Stimulated activated CD8-positive, alpha-beta memory T cell treated with anti-CD3 and anti-CD28 coated beads, Interleukin-4, amount 100 ng/mL, for 1 hour (primary cell): ENCODE measurements around the gene PRTN3.
"Not testable (repeated sequence)": the region's sequence is repeated elsewhere in the genome, so short reads cannot be mapped to it uniquely, and the experiment has no call there.

Source experiments
- DNase-seq, 2 donors: peaks; one replicate each; pipeline ENCODE4 v3.0.0-alpha.2; 2020; ENCODE audit warnings: low read depth in 2 of 2, low spot score in 1 of 2

Gene PRTN3

GRCh38 chr19:843836-844545 lies 3.2 kb downstream of the PRTN3 start:
- DNase-seq = no peak

GRCh38 chr19:844546-844971 lies 3.8 kb downstream of the PRTN3 start:
- DNase-seq = no peak

GRCh38 chr19:845707-846521 lies 5.1 kb downstream of the PRTN3 start:
- DNase-seq = no peak

- no peak for DNase-seq
These were observed 7.7 kb downstream of the PRTN3 start for GRCh38 chr19:848386-848921.

- DNase-seq = not testable (repeated sequence)
These were observed 8.4 kb downstream of the PRTN3 start for GRCh38 chr19:849195-849594.

- no peak for DNase-seq
These were observed 9.6 kb downstream of the PRTN3 start for GRCh38 chr19:850221-850978.

GRCh38 chr19:850979-851335 lies 10.2 kb downstream of the PRTN3 start:
- DNase-seq = no peak

- no peak for DNase-seq
These were observed 11.6 kb downstream of the PRTN3 start, which contains the start of gene ELANE for GRCh38 chr19:852136-853013. TSS of gene ELANE (plus strand) at chr19:852303. CDS start at chr19:852329, 26 bp downstream.

GRCh38 chr19:853014-853585 lies 12.3 kb downstream of the PRTN3 start:
- no peak for DNase-seq

GRCh38 chr19:853614-854220 lies 12.9 kb downstream of the PRTN3 start:
- DNase-seq = not testable (repeated sequence)

GRCh38 chr19:854549-854948 lies 13.8 kb downstream of the PRTN3 start:
- DNase-seq = no peak

- DNase-seq = no peak
These were observed 14.3 kb downstream of the PRTN3 start for GRCh38 chr19:855142-855541.

- DNase-seq = no peak
These were observed 14.8 kb downstream of the PRTN3 start for GRCh38 chr19:855566-856120.

GRCh38 chr19:858284-858683 lies 17.5 kb downstream of the PRTN3 start:
- DNase-seq = no peak

- no peak for DNase-seq
These were observed 18.4 kb downstream of the PRTN3 start, which contains the start of gene CFD for GRCh38 chr19:858868-859843. TSS of gene CFD (plus strand) at chr19:859664. CDS start at chr19:859690, 26 bp downstream.

- no peak for DNase-seq
These were observed 20.4 kb downstream of the PRTN3 start for GRCh38 chr19:861141-861755.

- peak in 1 of 2 donors; percentile 57 for DNase-seq
These were observed 21.2 kb downstream of the PRTN3 start for GRCh38 chr19:861756-862580.
